Activated CD4-positive, alpha-beta T cell treated with anti-CD3 and anti-CD28 coated beads for 36 hours (primary cell): ENCODE results near the gene TRMT6. TPM values are rescaled to one million over a fixed set of nuclear protein-coding genes. Genes with fewer than 3 reads are reported as not detected.

Experiments
- ATAC-seq: fragments of 200-7000 bp; cut with Tn5 transposase; one replicate; pipeline ENCODE4 v1.10.0; 2021; ENCODE audit warnings: mild to moderate bottlenecking, moderate library complexity
- CTCF ChIA-PET: fragments of 350-600 bp; sonication (Branson Sonifier 250); formaldehyde crosslinking; loops from one replicate; lab custom pipeline; 2021; ENCODE audit warnings: antibody characterized with exemption; lab: Charles Lee
- POLR2A ChIA-PET: fragments of 350-600 bp; sonication (Branson Sonifier 250); formaldehyde crosslinking; loops from one replicate; lab custom pipeline; 2021; ENCODE audit warnings: antibody characterized with exemption, inconsistent platforms; lab: Charles Lee
- DNase-seq: peaks from one replicate; pipeline ENCODE4 v3.0.0-alpha.2; 2020
- H3K27ac Mint-ChIP-seq: one replicate; pipeline ENCODE4 v1.8.0; 2021; ENCODE audit warnings: mixed read lengths
- H3K27me3 Mint-ChIP-seq: one replicate; pipeline ENCODE4 v1.8.0; 2021; ENCODE audit warnings: mixed read lengths
- H3K36me3 Mint-ChIP-seq: one replicate; pipeline ENCODE4 v1.8.0; 2021; ENCODE audit warnings: low read depth, mixed read lengths
- H3K4me1 Mint-ChIP-seq: one replicate; pipeline ENCODE4 v1.8.0; 2021; ENCODE audit warnings: mixed read lengths
- H3K4me3 Mint-ChIP-seq: one replicate; pipeline ENCODE4 v1.8.0; 2021; ENCODE audit warnings: mild to moderate bottlenecking, moderate library complexity, mixed read lengths
- H3K9me3 Mint-ChIP-seq: one replicate; pipeline ENCODE4 v1.8.0; 2021; ENCODE audit warnings: low read depth, mixed read lengths
- intact Hi-C, 2 experiments: fragments of 100-400 bp; cut with DNase I in 1 of 2; cut with micrococcal nuclease in 1 of 2; formaldehyde crosslinking; loops; one replicate each; pipeline versions ENCODE4 v1.14.2 to v1.15.1; 2022 to 2024; cut with DNase I, micrococcal nuclease
- total RNA-seq, 2 experiments: library from RNA; stranded (reverse); gene quantifications; one replicate each; pipeline ENCODE4 v1.2.3, GENCODE V29; 2021

TRMT6 gene
- total RNA-seq, 2 experiments from 2014 or later = 20.9 to 27.3 TPM

- H3K27ac Mint-ChIP-seq = no peak overlapping the region
Measured at GRCh38 chr20:5925551-5925950, 24.8 kb downstream of the TRMT6 start.

GRCh38 chr20:5923493-5923892 lies 26.8 kb downstream of the TRMT6 start:
- CTCF ChIA-PET = interaction anchor here (0.7 kb wide), 1 partner anchor 99 kb away, joined by 3 read pairs; no protein-coding TSS in a partner anchor
- DNase-seq = no peak
- no peaks in the 10 kb centered on the region for H3K36me3 Mint-ChIP-seq

More at GRCh38 chr20:5925551-5925950, 24.8 kb downstream of the TRMT6 start:
- no peaks in the 10 kb centered on the region for H3K36me3 Mint-ChIP-seq
- DNase-seq (no peak), ATAC-seq (no peak)
- ChIA-PET POLR2A (no interaction called here), CTCF (interaction anchor here (1.0 kb wide), 1 partner anchor 442 kb away, joined by 3 read pairs; no protein-coding TSS in a partner anchor)
- H3K4me1 Mint-ChIP-seq = no peaks in the 10 kb centered on the region
- no peaks in the 10 kb centered on the region for H3K9me3 Mint-ChIP-seq
- H3K4me3 Mint-ChIP-seq = no peak overlapping the region
- H3K27me3 Mint-ChIP-seq = peaks cover 12% of the 10 kb centered on the region
- intact Hi-C loops = no loop called here

GRCh38 chr20:5920581-5920980 lies 29.8 kb downstream of the TRMT6 start:
- Mint-ChIP-seq H3K4me3 (no peak overlapping the region), H3K36me3 (no peaks in the 10 kb centered on the region), H3K27me3 (peaks cover 8% of the 10 kb centered on the region), H3K9me3 (no peaks in the 10 kb centered on the region), H3K27ac (no peak overlapping the region), H3K4me1 (peaks cover 19% of the 10 kb centered on the region)
- intact Hi-C loops = no loop called here
- ATAC-seq (no peak), DNase-seq (no peak)
- POLR2A ChIA-PET = interaction anchor here (1.8 kb wide), 1 partner anchor 27 kb away, joined by 7 read pairs; no protein-coding TSS in a partner anchor
- CTCF ChIA-PET = interaction anchor here (1.7 kb wide), 1 partner anchor 25 kb away, joined by 4 read pairs; no protein-coding TSS in a partner anchor

More at GRCh38 chr20:5923493-5923892, 26.8 kb downstream of the TRMT6 start:
- peaks cover 19% of the 10 kb centered on the region for H3K4me1 Mint-ChIP-seq
- POLR2A ChIA-PET = interaction anchor here (0.5 kb wide), 1 partner anchor 11 kb away, joined by 6 read pairs; no protein-coding TSS in a partner anchor
- no peak overlapping the region for H3K27ac Mint-ChIP-seq
- no peaks in the 10 kb centered on the region for H3K9me3 Mint-ChIP-seq
- peaks cover 10% of the 10 kb centered on the region for H3K27me3 Mint-ChIP-seq
- H3K4me3 Mint-ChIP-seq = no peak overlapping the region
- no peak for ATAC-seq
- intact Hi-C loops = no loop called here

- ATAC-seq (peak; percentile 78), DNase-seq (peak; percentile 54)
- Mint-ChIP-seq H3K36me3 (no peaks in the 10 kb centered on the region), H3K9me3 (no peaks in the 10 kb centered on the region), H3K4me1 (peaks cover 19% of the 10 kb centered on the region), H3K4me3 (no peak overlapping the region), H3K27me3 (peaks cover 10% of the 10 kb centered on the region), H3K27ac (no peak overlapping the region)
- ChIA-PET POLR2A (interaction anchor here (1.8 kb wide), 1 partner anchor 27 kb away, joined by 7 read pairs; no protein-coding TSS in a partner anchor), CTCF (interaction anchor here (1.3 to 1.7 kb wide), 2 partner anchors 26 to 363 kb away, joined by 3 to 4 read pairs; no protein-coding TSS in a partner anchor)
- intact Hi-C loops = loop anchor here (1.0 to 2.0 kb wide), 3 partner anchors 30 to 77 kb away; partner anchors contain the start of genes MCM8 (in 1 of the 2) and TRMT6 (in 1 of the 2)
Measured at GRCh38 chr20:5919626-5920544, 30.4 kb downstream of the TRMT6 start.

- ChIA-PET POLR2A (interaction anchor here (0.6 to 1.8 kb wide), 2 partner anchors 28 to 841 kb away, joined by 4 to 7 read pairs; no protein-coding TSS in a partner anchor), CTCF (interaction anchor here (0.7 to 1.7 kb wide), 3 partner anchors 26 to 696 kb away, joined by 3 to 4 read pairs (median 3); no protein-coding TSS in a partner anchor)
- no peaks in the 10 kb centered on the region for H3K9me3 Mint-ChIP-seq
- peak overlapping the region; percentile 4 for H3K27ac Mint-ChIP-seq
- intact Hi-C loops = loop anchor here (1.0 to 2.0 kb wide), 3 partner anchors 31 to 76 kb away; partner anchors contain the start of genes MCM8 (in 1 of the 2) and TRMT6 (in 1 of the 2)
- no peak overlapping the region for H3K4me3 Mint-ChIP-seq
- H3K27me3 Mint-ChIP-seq = peaks cover 8% of the 10 kb centered on the region
- DNase-seq (peak; percentile 12), ATAC-seq (peak; percentile 89)
- peaks cover 19% of the 10 kb centered on the region for H3K4me1 Mint-ChIP-seq
- no peaks in the 10 kb centered on the region for H3K36me3 Mint-ChIP-seq
Measured at GRCh38 chr20:5918856-5919625, 31.3 kb downstream of the TRMT6 start.

GRCh38 chr20:5914859-5915258 lies 35.5 kb downstream of the TRMT6 start:
- Mint-ChIP-seq H3K27ac (no peak overlapping the region), H3K4me3 (no peak overlapping the region), H3K36me3 (no peaks in the 10 kb centered on the region), H3K9me3 (no peaks in the 10 kb centered on the region), H3K4me1 (peaks cover 16% of the 10 kb centered on the region), H3K27me3 (peaks cover 28% of the 10 kb centered on the region)
- CTCF ChIA-PET = no interaction called here
- POLR2A ChIA-PET = no interaction called here
- no peak for DNase-seq
- intact Hi-C loops = no loop called here
- ATAC-seq = no peak

GRCh38 chr20:5913166-5913565 lies 37.2 kb downstream of the TRMT6 start:
- POLR2A ChIA-PET = no interaction called here
- no peaks in the 10 kb centered on the region for H3K36me3 Mint-ChIP-seq
- ATAC-seq (no peak), DNase-seq (no peak)
- intact Hi-C loops = no loop called here
- CTCF ChIA-PET = interaction anchor here (1.1 kb wide), 1 partner anchor 344 kb away, joined by 4 read pairs; no protein-coding TSS in a partner anchor
- no peaks in the 10 kb centered on the region for H3K9me3 Mint-ChIP-seq
- H3K4me3 Mint-ChIP-seq = no peak overlapping the region
- peaks cover 33% of the 10 kb centered on the region for H3K27me3 Mint-ChIP-seq
- H3K27ac Mint-ChIP-seq = no peak overlapping the region
- peaks cover 4% of the 10 kb centered on the region for H3K4me1 Mint-ChIP-seq

- Mint-ChIP-seq H3K4me1 (peaks cover 4% of the 10 kb centered on the region), H3K27ac (no peak overlapping the region), H3K4me3 (no peak overlapping the region), H3K27me3 (peaks cover 50% of the 10 kb centered on the region), H3K36me3 (no peaks in the 10 kb centered on the region), H3K9me3 (no peaks in the 10 kb centered on the region)
- CTCF ChIA-PET = interaction anchor here (0.6 to 0.7 kb wide), 3 partner anchors 308 to 388 kb away, joined by 3 to 4 read pairs (median 3); no protein-coding TSS in a partner anchor
- intact Hi-C loops = no loop called here
- ATAC-seq = no peak
- no peak for DNase-seq
- POLR2A ChIA-PET = no interaction called here
Measured at GRCh38 chr20:5910186-5910585, 40.1 kb downstream of the TRMT6 start.

GRCh38 chr20:5908981-5909380 lies 41.4 kb downstream of the TRMT6 start:
- H3K4me3 Mint-ChIP-seq = no peak overlapping the region
- H3K36me3 Mint-ChIP-seq = no peaks in the 10 kb centered on the region
- CTCF ChIA-PET = no interaction called here
- DNase-seq (no peak), ATAC-seq (no peak)
- POLR2A ChIA-PET = interaction anchor here (0.7 kb wide), 1 partner anchor 83 kb away, joined by 5 read pairs; no protein-coding TSS in a partner anchor
- no peak overlapping the region for H3K27ac Mint-ChIP-seq
- H3K4me1 Mint-ChIP-seq = peaks cover 4% of the 10 kb centered on the region
- intact Hi-C loops = no loop called here
- peaks cover 48% of the 10 kb centered on the region for H3K27me3 Mint-ChIP-seq
- H3K9me3 Mint-ChIP-seq = no peaks in the 10 kb centered on the region

GRCh38 chr20:5900908-5901307 lies 49.4 kb downstream of the TRMT6 start:
- Mint-ChIP-seq H3K9me3 (no peaks in the 10 kb centered on the region), H3K4me3 (no peak overlapping the region), H3K4me1 (no peaks in the 10 kb centered on the region), H3K27ac (no peak overlapping the region), H3K36me3 (no peaks in the 10 kb centered on the region), H3K27me3 (peaks cover 15% of the 10 kb centered on the region)
- ChIA-PET CTCF (interaction anchor here (0.6 to 1.3 kb wide), 2 partner anchors 112 to 373 kb away, joined by 3 to 6 read pairs; no protein-coding TSS in a partner anchor), POLR2A (no interaction called here)
- no peak for ATAC-seq
- DNase-seq = no peak
- intact Hi-C loops = no loop called here
